Stimulated activated CD8-positive, alpha-beta memory T cell treated with anti-CD3 and anti-CD28 coated beads, Interleukin-12 subunit alpha, Interleukin-12 subunit beta, amount 100 ng/mL, for 24 hours (primary cell): ENCODE results near the gene DYNC2H1.

Experiments used
- DNase-seq: peaks from one replicate; pipeline ENCODE4 v3.0.0-alpha.2; 2020; ENCODE audit errors: extremely low read depth

Gene DYNC2H1

GRCh38 chr11:103453915-103454709 is 344.9 kb downstream of the DYNC2H1 start:
- no peak for DNase-seq

- DNase-seq: no peak
Measured at GRCh38 chr11:103464420-103464819, 355.2 kb downstream of the DYNC2H1 start.

- DNase-seq: no peak
Measured at GRCh38 chr11:103465555-103466140, 356.4 kb downstream of the DYNC2H1 start.

GRCh38 chr11:103471546-103471945 is 362.3 kb downstream of the DYNC2H1 start:
- DNase-seq: no peak

GRCh38 chr11:103476874-103477273 is 367.6 kb downstream of the DYNC2H1 start:
- DNase-seq: no peak

GRCh38 chr11:103480421-103480820 is 371.2 kb downstream of the DYNC2H1 start:
- DNase-seq: no peak

GRCh38 chr11:103483996-103484395 is 374.8 kb downstream of the DYNC2H1 start:
- no peak for DNase-seq

GRCh38 chr11:103484545-103484944 is 375.3 kb downstream of the DYNC2H1 start:
- no peak for DNase-seq

- no peak for DNase-seq
Measured at GRCh38 chr11:103486604-103487003, 377.4 kb downstream of the DYNC2H1 start.

GRCh38 chr11:103487113-103487512 is 377.9 kb downstream of the DYNC2H1 start:
- DNase-seq: no peak

- no peak for DNase-seq
Measured at GRCh38 chr11:103488031-103488461, 378.8 kb downstream of the DYNC2H1 start.

GRCh38 chr11:103488579-103488978 is 379.4 kb downstream of the DYNC2H1 start:
- DNase-seq: no peak

- no peak for DNase-seq
Measured at GRCh38 chr11:103491777-103492176, 382.6 kb downstream of the DYNC2H1 start.

- DNase-seq: no peak
Measured at GRCh38 chr11:103494491-103494890, 385.3 kb downstream of the DYNC2H1 start.

- no peak for DNase-seq
Measured at GRCh38 chr11:103497268-103497667, 388.0 kb downstream of the DYNC2H1 start.

GRCh38 chr11:103499710-103500340 is 390.6 kb downstream of the DYNC2H1 start:
- DNase-seq: no peak

GRCh38 chr11:103515283-103515682 is 406.1 kb downstream of the DYNC2H1 start:
- DNase-seq: no peak

GRCh38 chr11:103520792-103521191 is 411.6 kb downstream of the DYNC2H1 start:
- DNase-seq: no peak

GRCh38 chr11:103525069-103525468 is 415.8 kb downstream of the DYNC2H1 start:
- DNase-seq: no peak

- DNase-seq: no peak
Measured at GRCh38 chr11:103528046-103528445, 418.8 kb downstream of the DYNC2H1 start.

- DNase-seq: no peak
Measured at GRCh38 chr11:103528596-103528995, 419.4 kb downstream of the DYNC2H1 start.

- no peak for DNase-seq
Measured at GRCh38 chr11:103529181-103529684, 420.0 kb downstream of the DYNC2H1 start.
